SJSA1 (cell line): Measurements from ENCODE around the gene GRK1. TPM values are rescaled to one million over a fixed set of nuclear protein-coding genes. Genes with fewer than 3 reads are reported as not detected.
A peak's percentile ranks its signal among the peaks of the same experiment; 100 is the strongest.

ENCODE experiments used
- DNase-seq, 2 experiments: peaks; one replicate each; pipeline ENCODE4 v3.0.0-alpha.2; 2015 to 2020; ENCODE audit warnings: low spot score in 2 of 2, low read depth in 1 of 2
- H3K27ac ChIP-seq: fragments of 250-450 bp; sonication (Bioruptor Pico); 2 replicates; pipeline ENCODE4 v1.5.1; 2020; ENCODE audit warnings: mild to moderate bottlenecking, moderate library complexity
- H3K27me3 ChIP-seq: fragments of 250-450 bp; sonication (Bioruptor Pico); replicated peaks from 2 replicates; pipeline ENCODE4 v1.5.1; 2020; ENCODE audit warnings: mild to moderate bottlenecking, moderate library complexity
- H3K36me3 ChIP-seq: fragments of 250-450 bp; sonication (Bioruptor Pico); 2 replicates; pipeline ENCODE4 v1.5.1; 2020; ENCODE audit warnings: mild to moderate bottlenecking
- H3K4me1 ChIP-seq: fragments of 250-450 bp; sonication (Bioruptor Pico); replicated peaks from 2 replicates; pipeline ENCODE4 v1.6.1; 2021; ENCODE audit warnings: mild to moderate bottlenecking
- H3K4me3 ChIP-seq: fragments of 250-450 bp; sonication (Bioruptor Pico); 2 replicates; pipeline ENCODE4 v1.5.1; 2020; ENCODE audit warnings: mild to moderate bottlenecking
- H3K9me3 ChIP-seq: fragments of 250-450 bp; sonication (Bioruptor Pico); replicated peaks from 2 replicates; pipeline ENCODE4 v1.5.1; 2020; ENCODE audit warnings: mild to moderate bottlenecking
- total RNA-seq: library from RNA; depleted of rRNA; stranded (reverse); fragments of >200 nt; shearing (Covaris generic); gene quantifications from 2 replicates; pipeline ENCODE4 v1.2.3, GENCODE V29; 2014; rRNA removed

GRK1 gene
- total RNA-seq, 1 experiment from 2014 or later, result 0.08 TPM

DNA sequence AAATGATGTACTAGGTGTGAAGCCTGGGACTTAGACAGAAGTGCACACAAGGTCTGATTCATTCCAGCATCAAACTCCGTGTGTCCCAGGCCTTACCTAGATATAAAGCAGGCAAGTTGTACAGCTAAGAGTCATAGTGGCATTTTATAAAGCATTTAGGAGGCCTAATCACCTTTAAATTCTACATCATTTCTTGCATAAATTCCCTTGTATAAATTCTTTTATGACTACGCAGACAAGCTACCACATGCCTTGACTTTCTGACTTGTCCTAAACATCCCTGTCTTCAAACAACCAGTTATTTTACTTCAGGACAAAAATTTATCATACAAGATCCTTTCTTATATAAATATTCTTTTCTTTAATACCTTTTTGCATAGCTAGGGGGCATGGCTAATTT lies 114.6 kb downstream of the GRK1 start:
- Histone ChIP-seq H3K9me3 (no peaks in the 10 kb centered on the region; the same call in 1 of the 2 replicates), H3K4me3 (no peak overlapping the region), H3K4me1 (peaks cover 19% of the 10 kb centered on the region), H3K36me3 (no peaks in the 10 kb centered on the region), H3K27ac (no peak overlapping the region), H3K27me3 (peaks cover 41% of the 10 kb centered on the region)
- no peak for DNase-seq

DNA sequence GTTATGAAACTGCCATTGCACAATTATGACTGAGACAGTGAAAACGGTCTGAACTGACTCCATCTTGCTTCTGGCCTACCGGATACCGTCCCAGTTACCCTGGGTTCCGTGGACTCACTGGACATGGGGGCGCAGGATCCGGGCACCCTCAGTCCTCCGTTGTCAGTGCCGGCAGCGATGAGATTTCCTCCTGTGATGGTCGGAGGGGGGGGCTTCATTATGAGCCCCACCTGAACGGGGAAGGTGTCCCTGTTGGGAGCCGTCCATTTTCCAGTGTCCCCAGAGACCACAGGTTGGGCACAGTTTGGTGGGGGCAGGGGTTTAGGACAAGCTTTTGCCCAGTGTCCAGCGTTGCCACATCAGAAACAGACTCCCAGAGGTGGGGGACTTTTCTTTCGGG lies 115.5 kb downstream of the GRK1 start:
- Histone ChIP-seq H3K9me3 (no peaks in the 10 kb centered on the region; the same call in 1 of the 2 replicates), H3K36me3 (no peaks in the 10 kb centered on the region), H3K4me3 (no peak overlapping the region), H3K4me1 (peaks cover 19% of the 10 kb centered on the region), H3K27ac (no peak overlapping the region), H3K27me3 (peaks cover 34% of the 10 kb centered on the region)
- peak in 1 of 2 experiments; percentile 55 for DNase-seq

DNA sequence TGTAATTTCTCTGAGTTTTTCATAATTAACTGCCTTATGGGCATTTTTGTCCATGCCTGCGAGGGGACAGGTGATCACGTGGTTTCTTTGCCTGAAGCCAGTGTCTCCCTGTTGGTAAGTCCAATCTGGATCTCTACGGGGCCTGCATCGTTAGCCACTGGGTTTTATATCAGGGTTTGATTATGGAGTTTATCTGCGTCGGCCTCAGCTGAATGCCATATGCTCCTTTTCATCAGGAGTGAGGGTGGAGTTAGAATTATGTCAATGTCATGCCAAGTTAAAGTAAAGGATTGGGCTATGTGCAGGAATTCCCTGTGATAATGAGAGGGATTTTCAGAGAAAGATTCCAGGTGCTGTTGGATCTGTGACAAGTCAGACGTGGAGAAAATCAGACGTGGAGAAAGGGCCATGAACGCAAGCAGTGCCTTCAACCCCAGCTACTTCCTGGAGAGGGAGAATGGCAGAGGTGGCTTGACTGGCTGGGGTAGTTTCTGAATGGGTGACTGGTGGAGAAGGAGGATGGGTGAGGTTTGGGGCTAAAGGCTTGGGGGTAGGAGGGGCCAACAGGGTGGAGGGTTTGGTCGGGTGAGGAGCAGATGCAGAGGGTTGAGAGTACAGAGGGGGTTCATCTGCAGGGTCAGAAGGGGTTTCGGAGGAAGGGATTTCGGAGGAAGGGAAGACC lies 116.3 kb downstream of the GRK1 start:
- peaks cover 19% of the 10 kb centered on the region for H3K4me1 ChIP-seq
- no peaks in the 10 kb centered on the region; the same call in 1 of the 2 replicates for H3K9me3 ChIP-seq
- H3K4me3 ChIP-seq, result no peak overlapping the region
- peaks cover 28% of the 10 kb centered on the region for H3K27me3 ChIP-seq
- DNase-seq, result peak in 1 of 2 experiments; percentile 50
- no peak overlapping the region for H3K27ac ChIP-seq
- no peaks in the 10 kb centered on the region for H3K36me3 ChIP-seq

DNA sequence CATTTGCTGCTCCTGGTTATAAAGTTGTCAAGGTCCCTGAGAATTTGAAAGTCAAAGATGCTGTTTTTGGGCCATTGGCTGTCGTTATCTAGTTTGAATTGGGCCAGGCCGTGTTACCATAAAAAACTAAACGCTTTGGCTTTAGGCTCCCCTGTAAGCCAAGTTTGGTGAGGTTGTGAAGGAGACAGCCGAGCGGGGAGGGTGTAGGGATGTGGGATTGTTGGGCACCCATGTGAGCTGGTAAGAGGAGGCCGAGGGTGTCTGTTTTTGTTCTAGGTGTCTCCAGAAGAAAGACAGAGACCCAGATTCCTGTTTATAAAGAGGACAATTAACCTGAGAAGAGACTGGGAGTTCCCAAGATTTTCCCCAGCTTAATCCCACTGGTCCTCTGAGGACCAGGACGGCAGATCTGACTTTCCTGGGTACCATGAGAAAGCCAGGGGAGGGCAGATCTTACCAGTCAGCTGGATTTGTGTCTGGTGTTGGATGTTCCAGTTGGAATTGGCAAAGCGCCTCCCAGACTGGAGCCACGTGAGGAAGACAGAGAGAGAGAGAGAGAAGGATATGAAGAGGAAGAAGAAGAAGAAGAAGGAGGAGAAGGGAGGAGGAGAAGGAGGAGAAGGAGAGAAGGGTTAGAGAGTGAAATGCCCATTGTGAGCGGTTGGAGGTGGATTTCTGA lies 117.1 kb downstream of the GRK1 start:
- H3K4me1 ChIP-seq, result peaks cover 19% of the 10 kb centered on the region
- no peak overlapping the region for H3K27ac ChIP-seq
- H3K36me3 ChIP-seq, result no peaks in the 10 kb centered on the region
- DNase-seq, result peak in 1 of 2 experiments; percentile 52
- H3K27me3 ChIP-seq, result peaks cover 24% of the 10 kb centered on the region
- no peak overlapping the region for H3K4me3 ChIP-seq
- no peaks in the 10 kb centered on the region; the same call in 1 of the 2 replicates for H3K9me3 ChIP-seq

DNA sequence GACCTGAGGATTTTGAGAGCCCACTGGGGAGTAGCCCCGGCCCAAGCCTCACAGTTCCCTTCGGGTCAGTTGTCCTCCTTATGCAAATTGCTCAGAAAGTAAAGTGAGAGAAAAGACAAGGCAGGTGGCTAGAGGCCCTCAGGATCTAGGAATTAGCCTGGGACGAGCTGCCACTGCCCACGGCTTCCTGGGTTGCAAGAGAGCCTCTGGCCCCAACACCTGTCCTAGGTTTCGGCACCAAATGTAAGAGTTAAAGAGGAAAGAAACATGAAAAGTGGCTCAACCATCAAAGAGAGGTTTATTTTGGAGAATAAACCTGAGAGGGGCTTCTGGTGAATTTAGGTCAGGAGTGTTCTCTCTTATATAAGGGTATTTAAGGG lies 117.6 kb downstream of the GRK1 start:
- Histone ChIP-seq H3K4me3 (no peak overlapping the region), H3K27ac (no peak overlapping the region), H3K9me3 (no peaks in the 10 kb centered on the region; the same call in 1 of the 2 replicates), H3K27me3 (peaks cover 24% of the 10 kb centered on the region), H3K4me1 (peaks cover 19% of the 10 kb centered on the region), H3K36me3 (no peaks in the 10 kb centered on the region)
- DNase-seq, result peak in 1 of 2 experiments; percentile 43

DNA sequence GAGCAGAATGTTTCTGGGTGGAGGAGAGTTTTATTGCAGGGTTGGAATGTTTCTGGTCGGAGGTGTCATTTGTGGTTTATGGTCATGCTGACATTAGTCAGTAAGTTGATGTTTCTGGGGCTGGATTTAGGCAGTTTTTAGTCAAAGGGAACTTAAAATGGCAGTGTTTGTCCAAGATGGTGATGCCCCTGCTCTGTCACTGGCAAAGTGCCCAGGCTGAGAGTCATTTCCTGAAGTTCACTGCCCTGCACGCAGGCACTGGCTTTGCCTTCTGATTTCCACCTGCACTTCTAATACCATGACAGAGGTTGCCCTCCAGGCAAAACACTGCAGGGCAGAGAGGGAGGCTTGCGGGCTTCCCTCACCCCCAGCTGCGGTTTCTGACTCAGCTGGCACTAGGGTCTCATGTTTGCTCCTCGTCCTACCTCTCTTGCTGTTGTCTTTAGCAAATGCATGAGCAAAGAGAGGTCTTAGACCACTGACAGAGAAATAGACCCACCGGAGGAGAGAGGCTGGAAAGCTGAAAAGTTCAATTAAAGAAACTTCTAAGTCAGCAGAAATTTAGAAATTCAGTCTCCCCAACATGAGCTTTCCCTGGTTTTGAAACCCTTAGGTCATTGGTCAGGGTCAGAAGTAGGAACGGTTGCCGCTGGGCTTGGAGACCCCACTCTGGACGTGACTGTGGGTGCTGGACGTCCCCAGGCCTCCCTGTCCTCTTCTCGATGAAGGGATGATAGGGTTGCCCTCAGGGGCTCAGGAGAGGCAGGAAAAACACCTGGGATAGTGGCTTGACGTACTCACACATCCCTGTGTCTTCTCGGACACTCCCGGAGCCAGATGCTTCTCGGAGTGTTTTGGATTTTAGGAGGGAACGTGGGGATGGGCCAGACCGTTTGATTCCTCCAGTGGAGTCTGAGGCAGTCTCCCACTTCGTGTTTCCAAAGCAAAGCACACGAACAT lies 118.3 kb downstream of the GRK1 start:
- Histone ChIP-seq H3K27me3 (peaks cover 18% of the 10 kb centered on the region), H3K9me3 (no peaks in the 10 kb centered on the region; the same call in 1 of the 2 replicates), H3K4me1 (peaks cover 19% of the 10 kb centered on the region), H3K4me3 (no peak overlapping the region), H3K36me3 (no peaks in the 10 kb centered on the region), H3K27ac (no peak overlapping the region)
- DNase-seq, result peak; percentile 69 to 90

DNA sequence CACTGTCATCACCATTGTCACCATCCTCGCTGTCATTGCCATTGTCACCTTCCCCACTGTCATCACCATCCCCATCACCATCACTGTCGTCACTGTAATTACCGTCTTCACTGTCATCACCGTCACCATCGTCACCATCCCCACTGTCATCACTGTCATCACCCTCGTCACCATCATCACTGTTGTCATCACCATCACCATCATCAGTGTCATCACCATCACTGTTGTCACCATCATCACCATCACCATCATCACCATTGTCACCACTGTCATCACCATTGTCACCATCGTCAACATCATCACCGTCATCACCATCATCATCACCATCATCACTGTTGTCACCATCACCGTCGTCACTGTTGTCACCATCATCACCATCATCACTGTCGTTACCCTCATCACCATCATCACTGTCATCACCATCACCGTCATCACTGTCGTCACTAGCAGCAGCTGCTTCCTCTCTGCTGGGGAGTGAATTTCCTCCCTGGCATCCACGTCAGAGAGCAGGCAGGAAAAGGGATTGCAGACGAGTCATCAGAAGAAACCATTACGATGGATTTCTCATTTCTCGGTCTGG lies 119.3 kb downstream of the GRK1 start:
- Histone ChIP-seq H3K27ac (no peak overlapping the region), H3K27me3 (peaks cover 9% of the 10 kb centered on the region), H3K9me3 (peaks cover 3% of the 10 kb centered on the region; the same call in 1 of the 2 replicates), H3K4me1 (peaks cover 19% of the 10 kb centered on the region), H3K4me3 (no peak overlapping the region), H3K36me3 (no peaks in the 10 kb centered on the region)
- DNase-seq, result peak in 1 of 2 experiments; percentile 51

Other genes with a start within 250 kb of the GRK1 start
- 6.3 and 10.5 TPM in 2 replicates for gene ADPRHL1, start 213.7 kb upstream of the GRK1 start, total RNA-seq
- 10.7 and 17.8 TPM in 2 replicates for gene DCUN1D2, start 176.5 kb upstream of the GRK1 start, total RNA-seq
- 397 and 423 TPM in 2 replicates for gene TFDP1, start 82.5 kb upstream of the GRK1 start, total RNA-seq
- not detected in 2 replicates for gene ATP4B, start 9.0 kb upstream of the GRK1 start, total RNA-seq
- 1.8 and 2.7 TPM in 2 replicates for gene TMEM255B, start 92.0 kb downstream of the GRK1 start, total RNA-seq
- 41.7 and 45.3 TPM in 2 replicates for gene GAS6, start 196.9 kb downstream of the GRK1 start, total RNA-seq